ENCODE measurements around the gene CFAP68.
"Not testable (repeated sequence)": the region's sequence is repeated elsewhere in the genome, so short reads cannot be mapped to it uniquely, and the experiment has no call there.

Gene CFAP68

GRCh38 chr11:111870113-111870512, 9.2 kb upstream of the CFAP68 start:
- DNase-seq (ENCODE audit: extremely low read depth in 1 of 2, low read depth in 1 of 2) = no peak

GRCh38 chr11:111870522-111870885, 8.8 kb upstream of the CFAP68 start:
- DNase-seq (ENCODE audit: extremely low read depth in 1 of 2, low read depth in 1 of 2) = no peak

- DNase-seq (ENCODE audit: extremely low read depth in 1 of 2, low read depth in 1 of 2) = peak; percentile 81 to 83
These were observed 8.3 kb upstream of the CFAP68 start, which contains the start of gene ALG9 for GRCh38 chr11:111870886-111871692. Gene ALG9, minus strand, starts transcription at chr11:111871581. Its CDS starts 99 bp downstream, at chr11:111871482.

DNA sequence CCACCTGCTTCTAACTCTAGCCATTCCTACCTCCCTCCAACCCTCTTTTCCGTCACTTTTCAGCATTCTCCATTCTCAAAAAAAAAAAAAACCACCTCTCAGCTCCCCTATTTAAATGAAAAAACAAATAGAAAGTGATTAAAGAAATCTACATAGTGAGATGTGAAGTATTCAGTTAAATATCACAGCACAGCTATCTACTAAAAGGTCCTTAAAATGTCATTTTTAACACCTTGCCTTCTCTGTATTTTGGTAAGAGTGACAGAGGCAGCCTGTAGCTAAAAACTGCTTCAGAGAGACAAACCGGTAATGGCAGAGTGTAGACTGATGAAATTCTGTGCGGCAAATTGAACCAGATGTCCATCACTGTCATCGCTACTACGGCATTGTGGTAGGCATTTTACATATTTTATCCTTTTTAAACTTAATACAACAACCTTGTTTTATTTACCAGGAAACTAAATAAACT, 7.6 kb upstream of the CFAP68 start:
- DNase-seq (ENCODE audit: extremely low read depth in 1 of 2, low read depth in 1 of 2) = no peak

DNA sequence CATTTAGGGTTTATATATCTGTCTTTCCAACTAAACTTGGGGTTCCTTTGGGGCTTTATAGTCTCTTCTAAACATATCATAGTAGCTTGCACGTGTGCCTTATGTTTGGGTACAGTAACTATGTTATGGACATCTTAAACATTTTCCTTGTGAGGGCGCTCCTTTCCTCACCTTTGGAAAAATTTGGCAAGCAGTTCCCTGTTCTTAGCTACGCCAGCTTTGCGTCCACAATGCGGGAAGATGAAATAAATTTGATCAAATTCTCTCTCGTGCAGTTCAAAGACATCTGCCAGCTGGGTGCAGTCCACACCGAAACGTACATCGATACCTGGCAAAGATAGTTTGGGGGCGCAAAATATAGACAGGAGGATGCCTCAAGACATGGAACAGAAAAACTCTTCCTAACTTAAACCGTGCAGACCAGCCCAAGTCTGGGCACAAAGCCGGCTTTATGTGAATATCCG, 924 bp upstream of the CFAP68 start:
- DNase-seq (ENCODE audit: extremely low read depth in 1 of 2, low read depth in 1 of 2) = no peak

DNA sequence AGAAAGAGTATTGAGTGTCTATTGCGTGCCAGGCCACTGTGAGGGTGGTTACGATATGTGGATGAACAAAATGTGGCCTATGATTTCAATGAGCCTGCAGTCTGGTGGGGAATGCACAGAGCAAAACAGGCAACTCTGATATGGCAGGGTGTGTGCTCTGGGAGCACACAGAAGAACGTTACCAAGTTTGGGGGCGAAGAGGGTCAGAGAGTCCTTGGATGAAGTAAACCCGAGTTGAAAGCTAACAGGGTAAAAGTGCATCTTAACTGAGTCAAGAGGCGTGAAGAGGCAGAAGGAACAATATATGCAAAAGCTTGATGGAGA, 258 bp downstream of the CFAP68 start:
- no peak for DNase-seq (ENCODE audit: extremely low read depth in 1 of 2, low read depth in 1 of 2)

DNA sequence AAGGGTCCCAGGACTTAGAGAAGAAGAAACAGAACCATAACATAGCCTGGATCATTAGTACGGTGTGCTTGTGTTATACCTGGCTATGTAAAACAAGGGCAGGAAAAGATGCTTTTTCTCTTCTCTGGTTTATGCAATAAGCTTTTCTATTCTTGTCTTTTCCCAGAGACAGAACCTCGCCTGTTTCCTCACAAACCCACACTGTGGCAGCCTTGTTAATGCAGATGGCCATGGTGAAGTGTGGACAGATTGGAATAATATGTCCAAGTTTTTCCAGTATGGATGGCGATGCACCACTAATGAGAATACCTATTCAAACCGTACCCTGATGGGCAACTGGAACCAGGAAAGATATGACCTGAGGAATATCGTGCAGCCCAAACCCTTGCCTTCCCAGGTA, 2.9 kb downstream of the CFAP68 start:
- DNase-seq (ENCODE audit: extremely low read depth in 1 of 2, low read depth in 1 of 2) = no peak

GRCh38 chr11:111885053-111885452, 5.7 kb downstream of the CFAP68 start:
- not testable (repeated sequence) for DNase-seq (ENCODE audit: extremely low read depth in 1 of 2, low read depth in 1 of 2)

DNA sequence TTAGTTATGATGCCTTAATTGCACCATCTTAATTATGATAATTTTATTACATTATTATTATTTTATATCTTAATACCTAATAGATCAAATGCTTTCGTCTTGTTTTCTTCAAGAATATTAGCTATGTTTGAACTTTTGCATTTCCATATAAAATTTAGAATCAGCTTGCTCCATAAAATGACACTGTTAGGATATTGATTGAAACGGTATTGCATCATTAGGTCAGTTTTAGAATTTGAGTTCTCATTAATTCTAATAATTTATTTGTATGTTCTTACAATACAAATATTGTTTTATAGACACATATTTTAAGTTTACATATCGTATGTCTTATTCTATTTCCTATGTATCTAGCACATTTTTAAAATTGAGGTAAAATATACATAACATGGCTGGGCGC, 6.7 kb downstream of the CFAP68 start:
- no peak for DNase-seq (ENCODE audit: extremely low read depth in 1 of 2, low read depth in 1 of 2)

DNA sequence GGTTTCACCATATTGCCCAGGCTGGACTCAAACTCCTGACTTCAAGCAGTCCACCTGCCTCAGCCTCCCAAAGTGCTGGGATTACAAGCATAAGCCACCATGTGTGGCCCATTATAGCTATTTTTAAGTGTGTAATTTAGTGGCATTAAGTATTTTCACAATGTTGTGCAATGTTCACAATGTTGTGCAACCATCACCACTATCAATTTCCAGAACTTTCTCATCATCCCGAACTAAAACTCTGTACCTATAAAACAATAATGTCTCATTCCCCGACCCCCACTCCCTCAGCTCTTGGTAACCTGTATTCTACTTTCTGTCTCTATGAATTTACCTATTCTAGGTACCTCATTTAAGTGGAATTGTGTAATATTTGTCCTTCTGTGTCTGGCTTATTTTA, 7.5 kb downstream of the CFAP68 start:
- DNase-seq (ENCODE audit: extremely low read depth in 1 of 2, low read depth in 1 of 2) = no peak

- DNase-seq (ENCODE audit: extremely low read depth in 1 of 2, low read depth in 1 of 2) = no peak
These were observed 26.1 kb downstream of the CFAP68 start for GRCh38 chr11:111905411-111905810.

DNA sequence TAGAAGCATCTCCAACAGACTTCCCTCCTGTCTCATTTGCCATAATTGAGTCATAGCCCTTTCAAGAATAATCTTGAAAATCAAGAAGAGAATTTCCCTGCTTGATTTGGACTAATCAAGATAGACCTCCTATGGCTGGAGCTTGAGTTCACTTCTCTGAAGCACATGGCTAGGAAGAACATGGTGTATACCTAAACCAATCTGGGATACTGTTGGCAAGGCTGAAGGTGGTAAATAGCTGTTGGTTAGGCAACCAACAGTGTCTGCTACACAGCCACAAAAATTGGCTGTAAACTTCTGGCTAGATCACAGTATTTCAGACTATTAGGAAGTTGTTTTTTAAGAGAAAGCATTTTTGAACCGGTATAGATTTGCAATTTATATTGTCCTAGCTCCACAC, 27.3 kb downstream of the CFAP68 start:
- no peak for DNase-seq (ENCODE audit: extremely low read depth in 1 of 2, low read depth in 1 of 2)

- DNase-seq (ENCODE audit: extremely low read depth in 1 of 2, low read depth in 1 of 2) = no peak
These were observed 29.4 kb downstream of the CFAP68 start for GRCh38 chr11:111908639-111909305.

DNA sequence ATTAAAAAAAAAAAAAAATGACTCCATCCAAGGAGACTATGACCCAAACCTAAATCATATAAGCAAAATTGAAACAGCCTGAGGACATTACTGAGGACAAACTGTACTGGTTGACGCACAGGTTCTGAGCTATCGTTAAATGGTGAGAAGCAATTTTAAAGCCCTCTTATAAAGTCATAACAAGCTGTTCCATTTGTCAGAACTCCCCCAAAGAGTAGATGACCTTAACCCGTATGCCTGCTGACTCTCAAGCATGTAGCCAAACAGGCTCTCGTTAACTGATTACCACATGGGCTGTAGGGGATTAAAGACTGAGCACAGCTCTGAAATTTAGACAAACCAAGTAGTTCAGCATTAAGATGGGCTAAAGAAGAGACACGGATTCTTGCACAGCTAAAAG, 30.0 kb downstream of the CFAP68 start:
- DNase-seq (ENCODE audit: extremely low read depth in 1 of 2, low read depth in 1 of 2) = no peak

DNA sequence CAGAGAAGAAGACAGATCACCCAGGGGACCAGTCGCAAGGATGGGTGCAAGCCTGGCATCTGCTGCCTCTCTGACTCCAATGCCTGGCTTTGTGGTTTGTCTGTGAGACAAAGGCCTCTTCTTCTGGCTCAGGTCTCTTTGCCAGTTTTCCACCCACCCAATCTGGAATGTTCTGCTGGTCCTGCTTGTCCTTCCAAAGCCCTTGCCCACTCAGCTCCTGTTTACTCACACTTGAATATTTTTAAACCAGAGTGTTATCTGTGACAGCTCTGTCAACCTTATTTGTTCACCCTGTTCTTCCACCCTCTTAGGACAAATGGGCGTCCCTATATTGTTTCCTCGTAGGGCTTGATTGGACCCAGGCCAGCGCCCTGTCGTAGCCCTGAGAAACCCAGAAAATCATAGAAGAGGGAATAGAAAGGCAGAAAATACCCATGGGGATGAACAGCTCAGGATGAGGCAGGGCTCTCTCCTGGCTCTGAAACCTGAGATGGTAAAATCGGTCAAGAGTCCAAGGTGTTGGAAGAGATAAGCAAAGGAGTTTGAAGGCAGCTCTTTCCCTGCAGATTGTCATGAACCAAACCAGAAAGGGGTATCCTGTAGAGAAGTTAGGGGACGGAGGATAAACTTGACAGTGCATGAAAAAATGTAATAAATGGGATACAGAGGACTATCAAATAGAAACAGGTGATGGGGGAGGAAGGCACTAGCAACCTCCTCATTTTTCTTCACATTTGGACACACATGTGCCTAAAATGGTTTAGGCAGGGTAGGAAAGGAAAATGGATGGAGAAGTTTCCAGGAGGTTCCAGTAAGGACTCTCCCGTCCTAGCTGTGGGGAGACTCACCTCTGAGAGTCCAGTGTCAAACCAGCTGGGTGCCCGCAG, 31.6 kb downstream of the CFAP68 start:
- DNase-seq (ENCODE audit: extremely low read depth in 1 of 2, low read depth in 1 of 2) = no peak

GRCh38 chr11:111911563-111912401, 32.4 kb downstream of the CFAP68 start, which contains the start of gene CRYAB:
Gene CRYAB, minus strand, starts transcription at chr11:111911770. Its CDS starts 46 bp downstream, at chr11:111911724.
- DNase-seq (ENCODE audit: extremely low read depth in 1 of 2, low read depth in 1 of 2) = no peak

DNA sequence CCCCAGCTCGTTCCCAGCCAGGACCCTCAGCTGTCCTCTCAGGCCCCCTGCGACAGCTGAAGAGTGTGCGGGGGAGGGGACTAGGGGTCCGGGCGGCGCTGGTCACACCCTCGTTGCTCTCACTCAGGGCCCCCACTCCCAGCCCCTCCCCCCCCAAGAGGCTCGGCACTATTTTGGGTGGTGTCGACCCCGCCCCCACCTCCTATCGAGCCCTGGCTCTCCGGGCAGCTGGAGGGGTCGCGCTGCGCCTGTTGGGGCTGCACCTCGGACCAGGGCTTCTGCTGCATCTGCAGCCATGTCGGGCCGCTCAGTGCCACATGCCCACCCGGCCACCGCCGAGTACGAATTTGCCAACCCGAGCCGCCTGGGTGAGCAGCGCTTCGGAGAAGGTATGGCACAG, 33.2 kb downstream of the CFAP68 start, which contains the start of gene HSPB2:
Gene HSPB2 (plus strand): TSS at position 200 of the 400 bp plus-strand sequence. CDS start 96 bp downstream, at position 296.
- no peak for DNase-seq (ENCODE audit: extremely low read depth in 1 of 2, low read depth in 1 of 2)

- DNase-seq (ENCODE audit: extremely low read depth in 1 of 2, low read depth in 1 of 2) = no peak
These were observed 33.9 kb downstream of the CFAP68 start for GRCh38 chr11:111913031-111913861.

GRCh38 chr11:111913997-111914396, 34.7 kb downstream of the CFAP68 start:
- DNase-seq (ENCODE audit: extremely low read depth in 1 of 2, low read depth in 1 of 2) = no peak
